HepG2 (cell line): ENCODE data around the gene SOX12. TPM values are rescaled to one million over a fixed set of nuclear protein-coding genes. Genes with fewer than 3 reads are reported as not detected.
A peak's percentile ranks its signal among the peaks of the same experiment; 100 is the strongest.

Source experiments
- ARNT ChIP-seq: fragments of 450-650 bp; IDR thresholded peaks from 2 replicates; pipeline ENCODE4 v1.6.1; 2017
- ATF7-NPFF ChIP-seq: sonication (generic); formaldehyde crosslinking; IDR thresholded peaks from 2 replicates; pipeline ENCODE4 v1.8.1; 2023; ENCODE audit warnings: mild to moderate bottlenecking, low read depth, missing genetic modification reagents, moderate library complexity
- CHD4 ChIP-seq: fragments of 200-600 bp; sonication (generic); IDR thresholded peaks from 2 replicates; pipeline ENCODE4 v1.7.0; 2017; ENCODE audit warnings: mild to moderate bottlenecking, low read length, borderline replicate concordance
- GFI1 ChIP-seq: sonication (generic); formaldehyde crosslinking; IDR thresholded peaks from 2 replicates; pipeline ENCODE4 v1.5.0; 2020; ENCODE audit warnings: missing genetic modification reagents, mild to moderate bottlenecking, borderline replicate concordance
- HIC2 ChIP-seq: sonication (generic); formaldehyde crosslinking; IDR thresholded peaks from 2 replicates; pipeline ENCODE4 v1.9.0; 2022; ENCODE audit warnings: low read depth, missing genetic modification reagents
- HNF4G ChIP-seq, 2 experiments: sonication (generic) in 1 of 2; formaldehyde crosslinking in 1 of 2; IDR thresholded peaks; 2 replicates each; pipeline versions ENCODE4 v1.4.0 to v1.6.1; 2011 to 2020; ENCODE audit warnings: borderline replicate concordance in 2 of 2, low read depth in 2 of 2, mild to moderate bottlenecking in 2 of 2, low read length in 1 of 2, missing genetic modification reagents in 1 of 2, moderate library complexity in 1 of 2
- JARID2 ChIP-seq: sonication (generic); formaldehyde crosslinking; IDR thresholded peaks from 2 replicates; pipeline ENCODE4 v1.8.1; 2023; ENCODE audit warnings: missing genetic modification reagents, inconsistent platforms; ENCODE audit not compliant: insufficient replicate concordance
- MEF2D ChIP-seq: sonication (generic); formaldehyde crosslinking; IDR thresholded peaks from 2 replicates; pipeline ENCODE4 v1.5.1; 2020; ENCODE audit warnings: mild to moderate bottlenecking, missing genetic modification reagents
- SNAPC2 ChIP-seq: sonication (generic); formaldehyde crosslinking; IDR thresholded peaks from 2 replicates; pipeline ENCODE4 v1.8.1; 2022; ENCODE audit warnings: mild to moderate bottlenecking, missing genetic modification reagents
- SUZ12 ChIP-seq: fragments of 150-350 bp; IDR thresholded peaks from 2 replicates; pipeline ENCODE4 v1.6.1; 2014; ENCODE audit warnings: low read depth, low read length
- ZBTB10 ChIP-seq: sonication (generic); formaldehyde crosslinking; IDR thresholded peaks from 2 replicates; pipeline ENCODE4 v1.4.0; 2020; ENCODE audit warnings: missing genetic modification reagents, borderline replicate concordance
- ZC3H4 ChIP-seq: sonication (generic); formaldehyde crosslinking; IDR thresholded peaks from 2 replicates; pipeline ENCODE4 v1.4.0; 2020; ENCODE audit warnings: missing genetic modification reagents, borderline replicate concordance
- ZFX ChIP-seq: sonication (generic); formaldehyde crosslinking; IDR thresholded peaks from 2 replicates; pipeline ENCODE4 v1.4.0; 2020; ENCODE audit warnings: mild to moderate bottlenecking, low read depth, missing genetic modification reagents, moderate library complexity
- ZNF101 ChIP-seq: sonication (generic); formaldehyde crosslinking; IDR thresholded peaks from 2 replicates; pipeline ENCODE4 v1.4.0; 2020; ENCODE audit warnings: mild to moderate bottlenecking, low read depth, missing genetic modification reagents, borderline replicate concordance
- ZNF557 ChIP-seq: sonication (generic); formaldehyde crosslinking; IDR thresholded peaks from 2 replicates; pipeline ENCODE4 v1.4.0; 2020; ENCODE audit warnings: missing genetic modification reagents
- ZNF572 ChIP-seq: sonication (generic); formaldehyde crosslinking; IDR thresholded peaks from 2 replicates; pipeline ENCODE4 v1.5.1; 2020; ENCODE audit warnings: mild to moderate bottlenecking, missing genetic modification reagents
- ZNF672 ChIP-seq: sonication (generic); formaldehyde crosslinking; IDR thresholded peaks from 2 replicates; pipeline ENCODE4 v1.8.1; 2022; ENCODE audit warnings: missing genetic modification reagents
- ZNF761 ChIP-seq: sonication (generic); formaldehyde crosslinking; conservative IDR thresholded peaks from 2 replicates; pipeline ENCODE4 v1.4.0; 2020; ENCODE audit warnings: mild to moderate bottlenecking, missing genetic modification reagents
- polyA plus RNA-seq, 8 experiments: library from polyadenylated mRNA; depleted of rRNA in 3 of 8; stranded (reverse) in 7 of 8; unstranded in 1 of 8; fragments of >200 nt; fragmentation: Illumina TruSeq in 4 of 8; extraction: Trizol in 4 of 8; gene quantifications; 2 replicates each; pipeline versions ENCODE4 v1.2.1 to v1.2.3, GENCODE V29; 2011 to 2016; ENCODE audit warnings: low read depth in 4 of 8, missing spikeins in 1 of 8, mixed read lengths in 1 of 8; ENCODE audit not compliant: insufficient read depth in 1 of 8
- total RNA-seq, 5 experiments: library from RNA; depleted of rRNA; stranded (reverse); fragments of >200 nt; fragmentation: Illumina TruSeq; extraction: Trizol; gene quantifications; 2 replicates each; pipeline ENCODE4 v1.2.3, GENCODE V29; 2016; ENCODE audit warnings: low read depth in 1 of 5
- TF ChIP-seq, protein P1 (sequence below): sonication (generic); formaldehyde crosslinking; IDR thresholded peaks from 2 replicates; pipeline ENCODE4 v1.4.0; 2020; ENCODE audit warnings: missing genetic modification reagents, mild to moderate bottlenecking, borderline replicate concordance
- TF ChIP-seq, protein P2 (sequence below): sonication (generic); formaldehyde crosslinking; IDR thresholded peaks from 2 replicates; pipeline ENCODE4 v1.5.0; 2020; ENCODE audit warnings: missing genetic modification reagents

Gene SOX12
- total and polyA plus RNA-seq, 2 of the 13 experiments (the other 11 are each of a cell fraction or from before 2014, with no cell fraction given) = 10.0 to 18.7 TPM

GRCh38 chr20:354298-354977 lies 29.1 kb downstream of the SOX12 start (continued):
- TF ChIP-seq ZNF557 (no peak), ZNF672 (no peak), ZNF761 (CRISPR knock-in tag) (peak; percentile 63; the same call in 1 of the 2 replicates), ZNF101 (no peak), ZFX (CRISPR knock-in tag) (peak; percentile 47; the same call in 1 of the 2 replicates), CHD4 (peak; percentile 63; the same call in 1 of the 2 replicates), SUZ12 (no peak), ARNT (no peak), MEF2D (CRISPR knock-in tag) (peak; percentile 87), ATF7-NPFF (CRISPR knock-in tag) (peak; percentile 78), SNAPC2 (CRISPR knock-in tag) (0 out of 2 replicates have a peak, but pooled peaks have one; percentile 29), HIC2 (CRISPR knock-in tag) (no peak), GFI1 (CRISPR knock-in tag) (0 out of 2 replicates have a peak, but pooled peaks have one; percentile 19), ZBTB10 (CRISPR knock-in tag) (no peak), ZC3H4 (CRISPR knock-in tag) (peak; percentile 75; the same call in 1 of the 2 replicates), ZNF572 (peak; percentile 79; the same call in 1 of the 2 replicates), JARID2 (CRISPR knock-in tag) (no peak), HNF4G (IDR thresholded peaks at IDR 0.05; ENCODE audit: borderline replicate concordance, low read depth, low read length) (no peak), HNF4G (CRISPR knock-in tag; IDR thresholded peaks at IDR 0.05; ENCODE audit: borderline replicate concordance, low read depth) (no peak; the same call in 1 of the 2 replicates)
- TF ChIP-seq, protein P1, sequence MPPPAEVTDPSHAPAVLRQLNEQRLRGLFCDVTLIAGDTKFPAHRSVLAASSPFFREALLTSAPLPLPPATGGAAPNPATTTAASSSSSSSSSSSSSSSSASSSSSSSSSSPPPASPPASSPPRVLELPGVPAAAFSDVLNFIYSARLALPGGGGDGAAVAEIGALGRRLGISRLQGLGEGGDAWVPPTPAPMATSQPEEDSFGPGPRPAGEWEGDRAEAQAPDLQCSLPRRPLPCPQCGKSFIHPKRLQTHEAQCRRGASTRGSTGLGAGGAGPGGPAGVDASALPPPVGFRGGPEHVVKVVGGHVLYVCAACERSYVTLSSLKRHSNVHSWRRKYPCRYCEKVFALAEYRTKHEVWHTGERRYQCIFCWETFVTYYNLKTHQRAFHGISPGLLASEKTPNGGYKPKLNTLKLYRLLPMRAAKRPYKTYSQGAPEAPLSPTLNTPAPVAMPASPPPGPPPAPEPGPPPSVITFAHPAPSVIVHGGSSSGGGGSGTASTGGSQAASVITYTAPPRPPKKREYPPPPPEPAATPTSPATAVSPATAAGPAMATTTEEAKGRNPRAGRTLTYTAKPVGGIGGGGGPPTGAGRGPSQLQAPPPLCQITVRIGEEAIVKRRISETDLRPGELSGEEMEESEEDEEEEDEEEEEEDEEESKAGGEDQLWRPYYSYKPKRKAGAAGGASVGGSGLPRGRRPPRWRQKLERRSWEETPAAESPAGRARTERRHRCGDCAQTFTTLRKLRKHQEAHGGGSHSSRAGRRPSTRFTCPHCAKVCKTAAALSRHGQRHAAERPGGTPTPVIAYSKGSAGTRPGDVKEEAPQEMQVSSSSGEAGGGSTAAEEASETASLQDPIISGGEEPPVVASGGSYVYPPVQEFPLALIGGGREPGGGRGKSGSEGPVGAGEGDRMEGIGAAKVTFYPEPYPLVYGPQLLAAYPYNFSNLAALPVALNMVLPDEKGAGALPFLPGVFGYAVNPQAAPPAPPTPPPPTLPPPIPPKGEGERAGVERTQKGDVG (CRISPR knock-in tag) = no peak
- TF ChIP-seq, protein P2, sequence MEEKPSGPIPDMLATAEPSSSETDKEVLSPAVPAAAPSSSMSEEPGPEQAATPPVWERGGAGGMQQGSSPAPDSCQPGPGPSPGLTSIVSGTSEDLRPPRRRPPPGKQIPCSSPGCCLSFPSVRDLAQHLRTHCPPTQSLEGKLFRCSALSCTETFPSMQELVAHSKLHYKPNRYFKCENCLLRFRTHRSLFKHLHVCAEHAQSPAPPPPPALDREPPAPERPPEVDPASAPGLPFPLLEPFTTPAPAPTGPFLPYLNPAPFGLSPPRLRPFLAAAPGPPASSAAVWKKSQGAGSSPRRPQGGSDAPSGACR (CRISPR knock-in tag) = no peak
